AG09319 (cell line): ENCODE measurements around the gene ELAC1.

ENCODE experiments used
- DNase-seq: peaks from one replicate; pipeline ENCODE4 v3.0.0-alpha.2; 2010; ENCODE audit warnings: low read depth; ENCODE audit errors: extremely low read depth
- TF ChIP-seq, protein P1 (sequence below): IDR thresholded peaks from 2 replicates; pipeline ENCODE4 v1.5.1; 2011; ENCODE audit warnings: low read depth, mild to moderate bottlenecking, inconsistent platforms, low read length, moderate library complexity

Gene ELAC1

GRCh38 chr18:51010218-51010617, 42.4 kb downstream of the ELAC1 start:
- DNase-seq: no peak
- TF ChIP-seq, protein P1, sequence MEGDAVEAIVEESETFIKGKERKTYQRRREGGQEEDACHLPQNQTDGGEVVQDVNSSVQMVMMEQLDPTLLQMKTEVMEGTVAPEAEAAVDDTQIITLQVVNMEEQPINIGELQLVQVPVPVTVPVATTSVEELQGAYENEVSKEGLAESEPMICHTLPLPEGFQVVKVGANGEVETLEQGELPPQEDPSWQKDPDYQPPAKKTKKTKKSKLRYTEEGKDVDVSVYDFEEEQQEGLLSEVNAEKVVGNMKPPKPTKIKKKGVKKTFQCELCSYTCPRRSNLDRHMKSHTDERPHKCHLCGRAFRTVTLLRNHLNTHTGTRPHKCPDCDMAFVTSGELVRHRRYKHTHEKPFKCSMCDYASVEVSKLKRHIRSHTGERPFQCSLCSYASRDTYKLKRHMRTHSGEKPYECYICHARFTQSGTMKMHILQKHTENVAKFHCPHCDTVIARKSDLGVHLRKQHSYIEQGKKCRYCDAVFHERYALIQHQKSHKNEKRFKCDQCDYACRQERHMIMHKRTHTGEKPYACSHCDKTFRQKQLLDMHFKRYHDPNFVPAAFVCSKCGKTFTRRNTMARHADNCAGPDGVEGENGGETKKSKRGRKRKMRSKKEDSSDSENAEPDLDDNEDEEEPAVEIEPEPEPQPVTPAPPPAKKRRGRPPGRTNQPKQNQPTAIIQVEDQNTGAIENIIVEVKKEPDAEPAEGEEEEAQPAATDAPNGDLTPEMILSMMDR: no peak

- no peak for DNase-seq
- TF ChIP-seq, protein P1: no peak
These were observed 43.9 kb downstream of the ELAC1 start for GRCh38 chr18:51011709-51012108.

- DNase-seq: no peak
These were observed 44.6 kb downstream of the ELAC1 start for GRCh38 chr18:51012441-51012840.

DNA sequence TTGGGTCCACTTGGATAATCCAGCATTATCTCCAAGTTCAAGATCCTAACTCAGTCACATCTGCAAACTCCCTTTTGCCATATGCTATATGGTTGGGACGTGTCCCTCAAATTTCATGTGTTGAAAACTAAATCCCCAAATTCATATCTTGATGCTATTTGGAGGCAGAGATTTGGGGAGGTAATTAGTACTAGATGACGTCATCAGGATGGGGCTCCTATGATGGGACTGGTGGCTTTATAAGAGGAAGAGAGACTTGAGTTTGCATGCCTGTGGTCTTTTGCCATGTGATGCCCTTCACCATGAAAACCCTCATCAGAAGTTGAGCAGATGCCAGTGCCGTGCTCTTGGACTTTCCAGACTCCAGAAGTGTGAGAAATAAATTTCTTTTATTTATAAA, 45.4 kb downstream of the ELAC1 start:
- DNase-seq: no peak
- TF ChIP-seq, protein P1: no peak

More at GRCh38 chr18:51012441-51012840, 44.6 kb downstream of the ELAC1 start:
- TF ChIP-seq, protein P1: no peak

GRCh38 chr18:51017140-51017879, 49.5 kb downstream of the ELAC1 start:
- no peak for DNase-seq

DNA sequence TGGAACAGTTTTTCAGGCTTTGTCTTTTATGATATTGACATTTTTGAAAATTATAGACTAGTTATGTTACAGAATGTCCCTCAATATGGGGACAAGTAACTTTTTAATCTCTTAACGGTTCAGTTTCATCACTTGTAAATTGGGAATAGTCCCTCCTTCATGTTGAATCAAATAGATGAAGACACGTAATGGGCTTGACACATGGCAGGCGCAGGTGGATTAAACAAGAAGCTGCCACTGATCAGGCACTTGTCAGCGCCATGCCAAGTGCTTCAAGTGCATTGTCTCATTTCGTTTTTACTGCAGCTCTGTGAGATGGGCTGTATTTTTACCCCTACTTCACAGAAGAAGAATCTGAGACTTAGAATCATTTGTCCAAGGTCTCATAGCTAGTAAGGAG, 52.7 kb downstream of the ELAC1 start:
- DNase-seq: no peak
- TF ChIP-seq, protein P1: no peak

More at GRCh38 chr18:51017140-51017879, 49.5 kb downstream of the ELAC1 start:
- TF ChIP-seq, protein P1: no peak

DNA sequence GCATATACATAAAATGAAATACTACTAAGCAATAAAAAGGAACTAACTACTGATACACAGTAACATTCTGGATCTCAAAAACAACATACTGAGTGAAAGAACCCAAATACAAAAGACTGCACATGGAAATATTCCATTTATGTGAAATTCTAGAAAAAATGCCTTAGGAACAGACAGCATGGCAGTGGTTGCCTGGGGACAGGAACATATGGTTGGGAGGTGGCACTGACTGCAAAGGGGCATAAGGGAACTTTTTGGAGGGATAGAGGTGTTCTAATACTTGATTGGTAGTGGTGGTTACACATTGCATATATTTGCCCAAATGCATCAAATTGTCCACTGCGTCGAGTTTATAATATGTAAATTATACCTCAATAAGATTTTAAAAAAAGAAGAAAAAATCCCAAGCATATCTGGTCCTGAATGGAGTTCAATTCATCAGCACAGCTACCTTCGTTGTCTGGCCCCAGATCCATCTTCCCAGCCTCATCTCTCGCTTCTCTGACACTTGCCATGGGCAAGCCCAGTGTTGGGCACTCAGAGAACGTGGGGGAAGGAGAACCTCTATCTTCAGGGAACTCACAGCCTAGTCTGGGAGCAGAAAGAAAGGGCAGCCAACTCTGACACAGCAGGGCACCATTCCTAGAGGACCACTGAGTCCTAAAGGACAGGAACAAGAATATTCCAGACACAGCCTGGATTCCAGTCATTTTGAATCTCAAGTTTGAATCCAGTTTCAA, 53.6 kb downstream of the ELAC1 start:
- TF ChIP-seq, protein P1: no peak

More for the DNA sequence above, 53.6 kb downstream of the ELAC1 start:
- no peak for DNase-seq
